Measurements from ENCODE around the gene USP20. TPM values are rescaled to one million over a fixed set of nuclear protein-coding genes. Genes with fewer than 3 reads are reported as not detected.
"Not testable (repeated sequence)": the region's sequence is repeated elsewhere in the genome, so short reads cannot be mapped to it uniquely, and the experiment has no call there.

Gene USP20
- 9.1 and 10.5 TPM in 2 replicates for total RNA-seq

DNA sequence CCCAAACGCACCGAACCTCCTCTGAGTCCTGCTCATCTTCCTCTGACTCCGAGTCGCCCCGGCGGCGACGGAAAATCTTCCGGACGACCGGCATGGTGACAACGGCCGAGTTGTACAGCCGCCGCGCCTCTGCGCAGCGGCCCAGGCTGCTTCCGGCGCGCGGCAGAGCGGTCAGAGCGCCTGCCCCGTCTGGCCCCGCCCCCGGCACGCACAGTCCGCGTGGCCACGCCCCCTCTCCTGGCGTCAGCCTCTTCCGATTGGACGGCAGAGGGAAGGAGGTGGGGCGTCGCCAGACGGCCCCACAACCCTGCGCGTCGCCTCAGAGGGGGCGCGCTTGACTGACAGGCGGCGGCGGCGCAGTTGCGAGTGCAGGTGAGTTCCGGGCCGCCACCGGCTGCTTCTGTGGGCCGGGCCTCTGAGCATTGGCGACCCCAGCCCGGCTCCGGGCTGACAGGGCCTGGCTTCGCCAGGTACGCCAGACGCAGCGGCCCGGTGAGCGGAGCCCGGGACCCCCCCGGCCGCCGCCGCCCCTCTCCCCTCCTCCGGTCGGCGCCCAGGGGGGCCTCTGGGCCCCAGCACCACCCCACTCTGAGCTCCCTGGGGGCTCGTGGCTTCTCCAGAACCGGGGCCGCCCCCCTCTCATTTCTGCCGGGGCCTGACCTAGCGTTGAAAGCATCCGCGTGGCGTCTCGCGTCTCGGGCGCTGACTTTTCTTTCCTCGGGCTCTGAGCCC, at the start of gene USP20, which contains the start of gene C9orf78:
TSS of gene USP20 (plus strand) at position 331 of the 732 bp plus-strand sequence. CDS start 17,098 bp downstream, outside the sequence.
TSS of gene C9orf78 (minus strand) at position 148 of the 732 bp plus-strand sequence. CDS start at position 94, 54 bp downstream.
- Histone ChIP-seq H3K27me3 (ENCODE audit: insufficient read depth, low read length) (no peaks in the 10 kb centered on the region), H3K4me1 (ENCODE audit: insufficient read depth, low read length) (peaks cover 42% of the 10 kb centered on the region), H2AFZ (ENCODE audit: low read length) (peak within 1 kb of the TSS; percentile 98), H3K36me3 (ENCODE audit: insufficient read depth, low read length) (peaks cover 33% of the 10 kb centered on the region), H3K27ac (ENCODE audit: low read depth, low read length) (peak within 1 kb of the TSS; percentile 77), H3K4me3 (ENCODE audit: insufficient read depth, low read length) (peak within 1 kb of the TSS; percentile 98), H4K20me1 (ENCODE audit: insufficient read depth, low read length) (peaks cover 16% of the 10 kb centered on the region), H3K9me3 (ENCODE audit: low read depth, low read length) (no peaks in the 10 kb centered on the region), H3K4me2 (ENCODE audit: insufficient read depth, low read length) (peak within 1 kb of the TSS; percentile 97), H3K79me2 (ENCODE audit: insufficient read depth, low read length) (peaks cover 55% of the 10 kb centered on the region)
- TF ChIP-seq, protein P1, sequence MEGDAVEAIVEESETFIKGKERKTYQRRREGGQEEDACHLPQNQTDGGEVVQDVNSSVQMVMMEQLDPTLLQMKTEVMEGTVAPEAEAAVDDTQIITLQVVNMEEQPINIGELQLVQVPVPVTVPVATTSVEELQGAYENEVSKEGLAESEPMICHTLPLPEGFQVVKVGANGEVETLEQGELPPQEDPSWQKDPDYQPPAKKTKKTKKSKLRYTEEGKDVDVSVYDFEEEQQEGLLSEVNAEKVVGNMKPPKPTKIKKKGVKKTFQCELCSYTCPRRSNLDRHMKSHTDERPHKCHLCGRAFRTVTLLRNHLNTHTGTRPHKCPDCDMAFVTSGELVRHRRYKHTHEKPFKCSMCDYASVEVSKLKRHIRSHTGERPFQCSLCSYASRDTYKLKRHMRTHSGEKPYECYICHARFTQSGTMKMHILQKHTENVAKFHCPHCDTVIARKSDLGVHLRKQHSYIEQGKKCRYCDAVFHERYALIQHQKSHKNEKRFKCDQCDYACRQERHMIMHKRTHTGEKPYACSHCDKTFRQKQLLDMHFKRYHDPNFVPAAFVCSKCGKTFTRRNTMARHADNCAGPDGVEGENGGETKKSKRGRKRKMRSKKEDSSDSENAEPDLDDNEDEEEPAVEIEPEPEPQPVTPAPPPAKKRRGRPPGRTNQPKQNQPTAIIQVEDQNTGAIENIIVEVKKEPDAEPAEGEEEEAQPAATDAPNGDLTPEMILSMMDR (IDR thresholded peaks at IDR 0.05; ENCODE audit: extremely low read depth, low read depth, low read length), result no peak
- peak; percentile 99 for DNase-seq (ENCODE audit: insufficient read length, low spot score, missing footprints)

DNA sequence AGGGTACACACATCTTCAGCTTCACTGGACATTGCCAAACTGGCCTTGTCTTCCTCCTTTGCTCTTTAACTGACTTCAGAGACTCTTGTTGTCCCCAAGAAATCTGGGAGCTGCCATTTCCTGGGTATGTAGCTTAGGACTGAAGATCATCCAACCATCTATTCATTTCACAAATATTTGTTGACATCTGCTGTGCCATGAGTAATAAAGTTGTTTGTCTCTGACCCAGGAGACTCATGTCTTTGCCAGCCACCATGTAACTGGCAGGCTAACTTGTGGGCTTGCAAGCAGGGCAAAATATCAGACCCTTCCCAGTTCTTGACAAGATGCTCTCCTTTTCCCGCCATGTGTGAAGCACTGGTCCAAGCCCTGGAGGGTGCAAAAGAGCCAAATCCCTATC, 49.4 kb upstream of the USP20 start:
- no peak overlapping the region for H3K27ac ChIP-seq (ENCODE audit: low read depth, low read length)
- no peaks in the 10 kb centered on the region for H3K36me3 ChIP-seq (ENCODE audit: insufficient read depth, low read length)

DNA sequence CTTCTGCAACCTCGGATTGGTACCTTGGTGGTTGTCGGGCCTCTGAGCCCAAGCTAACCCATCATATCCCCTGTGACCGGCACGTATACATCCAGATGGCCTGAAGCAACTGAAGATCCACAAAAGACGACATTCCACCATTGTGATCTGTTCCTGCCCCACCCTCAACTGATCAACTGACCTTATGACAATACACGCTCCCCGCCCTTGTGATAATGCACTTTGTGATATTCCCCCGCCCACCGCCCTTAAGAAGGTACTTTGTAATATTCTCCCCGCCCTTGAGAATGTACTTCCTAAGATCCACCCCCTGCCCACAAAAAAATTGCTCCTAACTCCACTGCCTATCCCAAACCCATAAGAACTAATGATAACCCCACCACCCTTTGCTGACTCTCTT, 48.8 kb upstream of the USP20 start:
- Histone ChIP-seq H3K27me3 (ENCODE audit: insufficient read depth, low read length) (peaks cover 3% of the 10 kb centered on the region), H3K79me2 (ENCODE audit: insufficient read depth, low read length) (no peaks in the 10 kb centered on the region), H3K4me3 (ENCODE audit: insufficient read depth, low read length) (no peak overlapping the region), H3K27ac (ENCODE audit: low read depth, low read length) (no peak overlapping the region), H3K9me3 (ENCODE audit: low read depth, low read length) (no peaks in the 10 kb centered on the region), H4K20me1 (ENCODE audit: insufficient read depth, low read length) (no peaks in the 10 kb centered on the region), H2AFZ (ENCODE audit: low read length) (no peak overlapping the region), H3K4me2 (ENCODE audit: insufficient read depth, low read length) (no peak overlapping the region), H3K36me3 (ENCODE audit: insufficient read depth, low read length) (no peaks in the 10 kb centered on the region), H3K4me1 (ENCODE audit: insufficient read depth, low read length) (peaks cover 7% of the 10 kb centered on the region)
- DNase-seq (ENCODE audit: insufficient read length, low spot score, missing footprints), result no peak
- TF ChIP-seq, protein P1 (IDR thresholded peaks at IDR 0.05; ENCODE audit: extremely low read depth, low read depth, low read length), result no peak

More for the DNA sequence above, 49.4 kb upstream of the USP20 start:
- DNase-seq (ENCODE audit: insufficient read length, low spot score, missing footprints), result no peak
- Histone ChIP-seq H3K79me2 (ENCODE audit: insufficient read depth, low read length) (no peaks in the 10 kb centered on the region), H3K9me3 (ENCODE audit: low read depth, low read length) (no peaks in the 10 kb centered on the region), H2AFZ (ENCODE audit: low read length) (no peak overlapping the region), H3K4me1 (ENCODE audit: insufficient read depth, low read length) (peaks cover 7% of the 10 kb centered on the region), H4K20me1 (ENCODE audit: insufficient read depth, low read length) (no peaks in the 10 kb centered on the region), H3K4me2 (ENCODE audit: insufficient read depth, low read length) (no peak overlapping the region), H3K27me3 (ENCODE audit: insufficient read depth, low read length) (peaks cover 3% of the 10 kb centered on the region), H3K4me3 (ENCODE audit: insufficient read depth, low read length) (no peak overlapping the region)
- TF ChIP-seq, protein P1 (IDR thresholded peaks at IDR 0.05; ENCODE audit: extremely low read depth, low read depth, low read length), result no peak

DNA sequence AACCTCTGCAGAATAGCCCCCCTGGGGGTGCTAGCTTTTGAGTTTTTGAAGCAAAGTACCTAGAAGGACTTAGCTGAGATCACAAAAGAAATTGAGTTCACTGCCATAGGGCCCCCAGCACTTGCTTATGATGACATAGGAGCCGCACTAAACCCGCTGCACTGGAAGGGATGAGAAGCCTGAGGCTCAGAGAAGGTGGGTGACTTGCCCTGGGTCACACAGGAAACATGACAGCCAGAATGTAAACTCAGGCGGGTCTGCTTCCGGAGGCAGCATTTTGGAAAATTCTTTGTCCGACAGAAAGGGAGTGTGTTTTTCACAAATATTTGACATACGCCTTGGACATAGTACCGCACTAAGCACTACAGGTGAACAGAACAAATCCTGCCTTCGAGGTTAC, 40.7 kb upstream of the USP20 start:
- H3K4me3 ChIP-seq (ENCODE audit: insufficient read depth, low read length), result no peak overlapping the region
- H3K4me2 ChIP-seq (ENCODE audit: insufficient read depth, low read length), result no peak overlapping the region
- H2AFZ ChIP-seq (ENCODE audit: low read length), result no peak overlapping the region
- DNase-seq (ENCODE audit: insufficient read length, low spot score, missing footprints), result no peak
- H3K36me3 ChIP-seq (ENCODE audit: insufficient read depth, low read length), result no peaks in the 10 kb centered on the region
- no peaks in the 10 kb centered on the region for H3K79me2 ChIP-seq (ENCODE audit: insufficient read depth, low read length)
- TF ChIP-seq, protein P1 (IDR thresholded peaks at IDR 0.05; ENCODE audit: extremely low read depth, low read depth, low read length), result no peak
- no peak overlapping the region for H3K27ac ChIP-seq (ENCODE audit: low read depth, low read length)
- H3K9me3 ChIP-seq (ENCODE audit: low read depth, low read length), result no peaks in the 10 kb centered on the region
- H3K27me3 ChIP-seq (ENCODE audit: insufficient read depth, low read length), result peaks cover 32% of the 10 kb centered on the region
- H3K4me1 ChIP-seq (ENCODE audit: insufficient read depth, low read length), result no peaks in the 10 kb centered on the region
- H4K20me1 ChIP-seq (ENCODE audit: insufficient read depth, low read length), result no peaks in the 10 kb centered on the region

DNA sequence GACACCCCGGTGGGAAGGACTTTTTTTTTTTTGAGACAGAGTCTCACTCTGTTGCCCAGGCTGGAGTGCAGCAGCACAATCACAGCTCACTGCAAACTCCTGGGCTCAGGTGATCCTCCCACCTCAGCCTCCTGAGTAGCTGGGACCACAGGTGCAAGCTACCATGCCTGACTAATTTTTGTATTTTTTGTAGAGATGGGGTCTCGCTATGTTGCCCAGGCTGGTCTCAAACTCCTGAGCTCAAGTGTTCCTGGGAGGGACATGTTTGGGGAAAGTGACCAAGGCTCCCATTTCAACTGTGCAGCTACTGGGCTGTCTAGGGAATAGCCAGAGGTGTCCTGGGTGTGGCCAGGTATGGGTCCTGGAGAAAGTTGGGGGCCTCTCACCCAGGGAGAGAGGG, 39.2 kb upstream of the USP20 start:
- not testable (repeated sequence) for H3K27ac ChIP-seq (ENCODE audit: low read depth, low read length); H4K20me1 ChIP-seq (ENCODE audit: insufficient read depth, low read length); H3K9me3 ChIP-seq (ENCODE audit: low read depth, low read length); DNase-seq (ENCODE audit: insufficient read length, low spot score, missing footprints); H3K4me2 ChIP-seq (ENCODE audit: insufficient read depth, low read length); H3K79me2 ChIP-seq (ENCODE audit: insufficient read depth, low read length); H3K4me1 ChIP-seq (ENCODE audit: insufficient read depth, low read length); H3K4me3 ChIP-seq (ENCODE audit: insufficient read depth, low read length); H2AFZ ChIP-seq (ENCODE audit: low read length); H3K36me3 ChIP-seq (ENCODE audit: insufficient read depth, low read length)
- H3K27me3 ChIP-seq (ENCODE audit: insufficient read depth, low read length), result peaks cover 32% of the 10 kb centered on the region
